GM18507 (cell line): Measurements from ENCODE around the gene GABRB2.

Experiments used
- DNase-seq: peaks from one replicate; pipeline ENCODE4 v3.0.0; 2011; ENCODE audit warnings: low read depth; ENCODE audit not compliant: insufficient read length; ENCODE audit errors: extremely low spot score
- FAIRE-seq: peaks from 2 replicates; lab custom pipeline; 2011; peaks lifted over from hg19 to GRCh38; lab: Jason Lieb, UNC

GABRB2 gene

GRCh38 chr5:161483721-161484120 is 62.8 kb downstream of the GABRB2 start:
- DNase-seq (no peak), FAIRE-seq (no peak)

- DNase-seq (no peak), FAIRE-seq (no peak)
Observed at GRCh38 chr5:161481922-161482321, 64.6 kb downstream of the GABRB2 start.

GRCh38 chr5:161471211-161471950 is 75.1 kb downstream of the GABRB2 start:
- DNase-seq (no peak), FAIRE-seq (no peak)

GRCh38 chr5:161467703-161468102 is 78.8 kb downstream of the GABRB2 start:
- DNase-seq (no peak), FAIRE-seq (no peak)

GRCh38 chr5:161460741-161461140 is 85.8 kb downstream of the GABRB2 start:
- FAIRE-seq (no peak), DNase-seq (no peak)

GRCh38 chr5:161446655-161447054 is 99.9 kb downstream of the GABRB2 start:
- no peak for DNase-seq
- FAIRE-seq: no peak

GRCh38 chr5:161442471-161442870 is 104.1 kb downstream of the GABRB2 start:
- DNase-seq: no peak
- no peak for FAIRE-seq

- no peak for FAIRE-seq
Observed at GRCh38 chr5:161432798-161433197, 113.7 kb downstream of the GABRB2 start.

GRCh38 chr5:161431963-161432362 is 114.6 kb downstream of the GABRB2 start:
- no peak for DNase-seq
- no peak for FAIRE-seq

More at GRCh38 chr5:161432798-161433197, 113.7 kb downstream of the GABRB2 start:
- no peak for DNase-seq

- DNase-seq: no peak
- no peak for FAIRE-seq
Observed at GRCh38 chr5:161421067-161421466, 125.5 kb downstream of the GABRB2 start.

- FAIRE-seq: no peak
- DNase-seq: no peak
Observed at GRCh38 chr5:161420521-161420920, 126.0 kb downstream of the GABRB2 start.

GRCh38 chr5:161414896-161415295 is 131.6 kb downstream of the GABRB2 start:
- no peak for DNase-seq
- no peak for FAIRE-seq

GRCh38 chr5:161414037-161414436 is 132.5 kb downstream of the GABRB2 start:
- no peak for FAIRE-seq
- DNase-seq: no peak

- FAIRE-seq: no peak
- DNase-seq: no peak
Observed at GRCh38 chr5:161412792-161413191, 133.7 kb downstream of the GABRB2 start.

- FAIRE-seq (no peak), DNase-seq (no peak)
Observed at GRCh38 chr5:161411156-161411555, 135.4 kb downstream of the GABRB2 start.

GRCh38 chr5:161410640-161411039 is 135.9 kb downstream of the GABRB2 start:
- DNase-seq: no peak
- no peak for FAIRE-seq

GRCh38 chr5:161409471-161409870 is 137.1 kb downstream of the GABRB2 start:
- DNase-seq (no peak), FAIRE-seq (no peak)

- DNase-seq (no peak), FAIRE-seq (no peak)
Observed at GRCh38 chr5:161406880-161407279, 139.6 kb downstream of the GABRB2 start.

GRCh38 chr5:161403996-161404395 is 142.5 kb downstream of the GABRB2 start:
- DNase-seq (no peak), FAIRE-seq (no peak)

GRCh38 chr5:161403121-161403520 is 143.4 kb downstream of the GABRB2 start:
- no peak for DNase-seq
- no peak for FAIRE-seq

GRCh38 chr5:161400583-161400982 is 145.9 kb downstream of the GABRB2 start:
- no peak for DNase-seq
- no peak for FAIRE-seq
